Uterus (tissue), 2 donors: ENCODE data around the gene PCSK4.

Experiments
- CTCF ChIP-seq, 4 experiments: fragments of 200-600 bp in 2 of 4; fragments of 450-650 bp in 2 of 4; sonication (generic) in 2 of 4; IDR thresholded peaks; one replicate each; pipeline ENCODE4 v1.5.1; 2016 to 2019; ENCODE audit warnings: antibody characterized with exemption in 4 of 4, mild to moderate bottlenecking in 2 of 4, moderate library complexity in 1 of 4
- POLR2A ChIP-seq, 2 donors: fragments of 450-650 bp; IDR thresholded peaks; one replicate each; pipeline ENCODE4 v1.6.1; 2016; ENCODE audit warnings: antibody characterized with exemption in 2 of 2, mild to moderate bottlenecking in 1 of 2, moderate library complexity in 1 of 2

GRCh38 chr19:1470055-1470304 lies 20.2 kb downstream of the PCSK4 start:
- TF ChIP-seq POLR2A (IDR thresholded peaks at IDR 0.05) (no peak), CTCF (IDR thresholded peaks at IDR 0.05) (no peak)
